GM12878 (cell line): ENCODE results near the gene ATL1. TPM values are rescaled to one million over a fixed set of nuclear protein-coding genes. Genes with fewer than 3 reads are reported as not detected.

Experiments
- ATF7 ChIP-seq: fragments of 450-650 bp; IDR thresholded peaks from 2 replicates; pipeline ENCODE4 v1.6.1; 2016; ENCODE audit warnings: low read depth, mild to moderate bottlenecking
- BACH1 ChIP-seq: fragments of 450-650 bp; IDR thresholded peaks from 2 replicates; pipeline ENCODE4 v1.6.1; 2017; ENCODE audit warnings: mild to moderate bottlenecking, borderline replicate concordance
- BMI1 ChIP-seq: fragments of 450-650 bp; IDR thresholded peaks from 2 replicates; pipeline ENCODE4 v1.6.1; 2016; ENCODE audit warnings: mild to moderate bottlenecking, moderate library complexity, borderline replicate concordance
- BRCA1 ChIP-seq: IDR thresholded peaks from 2 replicates; pipeline ENCODE4 v1.6.1; 2011; ENCODE audit warnings: low read depth, low read length, improper control_type of control experiment
- CREB1 ChIP-seq: IDR thresholded peaks from 2 replicates; pipeline ENCODE4 v1.6.1; 2012; ENCODE audit warnings: low read depth, mild to moderate bottlenecking, inconsistent platforms
- DPF2 ChIP-seq: fragments of 450-650 bp; IDR thresholded peaks from 2 replicates; pipeline ENCODE4 v1.6.1; 2017; ENCODE audit warnings: mild to moderate bottlenecking
- FOXM1 ChIP-seq: IDR thresholded peaks from 2 replicates; pipeline ENCODE4 v1.6.1; 2012; ENCODE audit warnings: low read depth, mild to moderate bottlenecking, inconsistent platforms, low read length, moderate library complexity
- GABPA ChIP-seq: IDR thresholded peaks from 2 replicates; pipeline ENCODE4 v1.6.1; 2014; ENCODE audit warnings: antibody characterized with exemption, low read depth, mild to moderate bottlenecking, inconsistent platforms
- IKZF1 ChIP-seq: fragments of 450-650 bp; conservative IDR thresholded peaks from 2 replicates; pipeline ENCODE4 v1.6.1; 2017; ENCODE audit warnings: antibody characterized with exemption, mild to moderate bottlenecking
- IRF4 ChIP-seq: IDR thresholded peaks from 2 replicates; pipeline ENCODE4 v1.6.1; 2011; ENCODE audit warnings: low read depth, low read length
- JUND ChIP-seq: IDR thresholded peaks from 2 replicates; pipeline ENCODE4 v1.6.1; 2012; ENCODE audit warnings: low read depth, mild to moderate bottlenecking, low read length, improper control_type of control experiment, moderate library complexity
- MEF2A ChIP-seq: IDR thresholded peaks from 2 replicates; pipeline ENCODE4 v1.6.1; 2011; ENCODE audit warnings: low read depth, mild to moderate bottlenecking, low read length, moderate library complexity; ENCODE audit not compliant: insufficient read depth
- MTA2 ChIP-seq: fragments of 450-650 bp; IDR thresholded peaks from 2 replicates; pipeline ENCODE4 v1.6.1; 2016; ENCODE audit warnings: low read depth, mild to moderate bottlenecking, moderate library complexity
- NR2F1 ChIP-seq: fragments of 450-650 bp; conservative IDR thresholded peaks from 2 replicates; pipeline ENCODE4 v1.6.1; 2017; ENCODE audit warnings: mild to moderate bottlenecking
- polyA plus RNA-seq, 11 experiments: library from polyadenylated mRNA; depleted of rRNA in 4 of 11; unstranded in 6 of 11; stranded (reverse) in 5 of 11; fragments of >200 nt; fragmentation: Nextera tagmentation in 4 of 11; fragmentation: Illumina TruSeq in 1 of 11; extraction: Ambion mirVana in 4 of 11; extraction: Trizol in 1 of 11; gene quantifications; 1 replicate in 1 of 11; 2 replicates in 10 of 11; pipeline versions ENCODE4 v1.2.1 to v1.2.3, GENCODE V29; 2011 to 2016; ENCODE audit warnings: inconsistent platforms in 2 of 11, missing spikeins in 2 of 11, low read depth in 1 of 11
- total RNA-seq, 4 experiments: library from RNA; depleted of rRNA in 3 of 4; stranded (reverse); fragments of >200 nt in 3 of 4; fragmentation: Illumina TruSeq in 1 of 4; extraction: Trizol in 1 of 4; gene quantifications; 2 replicates each; pipeline versions ENCODE4 v1.2.1 to v1.2.3, GENCODE V29; 2013 to 2021
- TF ChIP-seq, protein P1 (sequence below): IDR thresholded peaks from 2 replicates; pipeline ENCODE4 v1.6.1; 2012; ENCODE audit warnings: low read length, inconsistent platforms

Gene ATL1
- total and polyA plus RNA-seq, 10 of the 15 experiments (the other 5 are each of a cell fraction or from before 2014, with no cell fraction given) = 0.11 to 1.2 (median 0.58) TPM; not detected in 1

GRCh38 chr14:50520947-50521815, 38.8 kb upstream of the ATL1 start (continued):
- TF ChIP-seq IKZF1 (peak; percentile 79), DPF2 (peak; percentile 92), BMI1 (0 out of 2 replicates have a peak, but pooled peaks have one; percentile 41), MTA2 (peak; percentile 84), ATF7 (peak; percentile 65), NR2F1 (no peak), JUND (peak; percentile 74; the same call in 1 of the 2 replicates), IRF4 (peak; percentile 89), GABPA (peak; percentile 54; the same call in 1 of the 2 replicates), CREB1 (peak; percentile 39; the same call in 1 of the 2 replicates), BRCA1 (no peak), FOXM1 (peak; percentile 67; the same call in 1 of the 2 replicates), BACH1 (peak; percentile 66; the same call in 1 of the 2 replicates), MEF2A (peak; percentile 58; the same call in 1 of the 2 replicates)
- TF ChIP-seq, protein P1, sequence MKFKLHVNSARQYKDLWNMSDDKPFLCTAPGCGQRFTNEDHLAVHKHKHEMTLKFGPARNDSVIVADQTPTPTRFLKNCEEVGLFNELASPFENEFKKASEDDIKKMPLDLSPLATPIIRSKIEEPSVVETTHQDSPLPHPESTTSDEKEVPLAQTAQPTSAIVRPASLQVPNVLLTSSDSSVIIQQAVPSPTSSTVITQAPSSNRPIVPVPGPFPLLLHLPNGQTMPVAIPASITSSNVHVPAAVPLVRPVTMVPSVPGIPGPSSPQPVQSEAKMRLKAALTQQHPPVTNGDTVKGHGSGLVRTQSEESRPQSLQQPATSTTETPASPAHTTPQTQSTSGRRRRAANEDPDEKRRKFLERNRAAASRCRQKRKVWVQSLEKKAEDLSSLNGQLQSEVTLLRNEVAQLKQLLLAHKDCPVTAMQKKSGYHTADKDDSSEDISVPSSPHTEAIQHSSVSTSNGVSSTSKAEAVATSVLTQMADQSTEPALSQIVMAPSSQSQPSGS = peak; percentile 91
- TF ChIP-seq, all 136 proteins: peak for 35
